ENCODE results near the gene DAPK3.

GRCh38 chr19:4018775-4019504, 48.0 kb upstream of the DAPK3 start:
- no peak for TF ChIP-seq POLR2A (IDR thresholded peaks at IDR 0.05; ENCODE audit: low read depth, low read length)
- no peak for TF ChIP-seq POLR2AphosphoS5 (IDR thresholded peaks at IDR 0.05; ENCODE audit: low read depth, low read length)
- no peak for TF ChIP-seq TAF1 (IDR thresholded peaks at IDR 0.05; ENCODE audit: borderline replicate concordance, low read depth, low read length)
